ENCODE results near the gene SMIM43. TPM values are rescaled to one million over a fixed set of nuclear protein-coding genes. Genes with fewer than 3 reads are reported as not detected.

SMIM43 gene
- total and polyA plus RNA-seq, 12 donors, result 0.09 to 1.3 (median 0.15) TPM; not detected in 9

- DNase-seq, result no peak
- Histone ChIP-seq H3K27ac (no peak overlapping the region), H3K9me3 (no peaks in the 10 kb centered on the region), H3K4me1 (peaks cover 0 to 3% (median 0%) of the 10 kb centered on the region in 9 donors), H3K27me3 (no peaks in the 10 kb centered on the region), H3K4me3 (no peak overlapping the region), H3K36me3 (no peaks in the 10 kb centered on the region)
- TF ChIP-seq CTCF (IDR thresholded peaks at IDR 0.05), result no peak
- no peak for ATAC-seq
- intact Hi-C loops (cut with DNase I), result loop anchor here in 1 of 10 donors (5.0 to 10.0 kb wide), 2 partner anchors 34 to 237 kb away; no protein-coding TSS in a partner anchor
- 53% methylated on average over 1 of the region's 1 CpG for WGBS, 2 donors
These were observed 43.3 kb downstream of the SMIM43 start for GRCh38 chr4:121721700-121722099.

GRCh38 chr4:121720109-121720508 is 44.9 kb downstream of the SMIM43 start:
- Histone ChIP-seq H3K9me3 (no peaks in the 10 kb centered on the region), H3K4me3 (no peak overlapping the region), H3K27ac (no peak overlapping the region), H3K36me3 (no peaks in the 10 kb centered on the region), H3K4me1 (no peaks in the 10 kb centered on the region), H3K27me3 (no peaks in the 10 kb centered on the region)
- intact Hi-C loops (cut with DNase I), result loop anchor here in 1 of 10 donors (5.0 to 10.0 kb wide), 2 partner anchors 33 to 235 kb away; no protein-coding TSS in a partner anchor
- no peak for DNase-seq
- 68 to 71% methylated on average over 1 of the region's 1 CpG for WGBS, 2 donors
- no peak for ATAC-seq
- TF ChIP-seq CTCF (IDR thresholded peaks at IDR 0.05), result no peak

- TF ChIP-seq CTCF (IDR thresholded peaks at IDR 0.05), result no peak
- intact Hi-C loops (cut with DNase I), result no loop called here
- H3K27me3 ChIP-seq, result no peaks in the 10 kb centered on the region
- no peaks in the 10 kb centered on the region for H3K36me3 ChIP-seq
- DNase-seq (no peak), ATAC-seq (peak; percentile 34 to 87 (median 69))
- H3K4me3 ChIP-seq, result no peak overlapping the region
- WGBS, 2 donors, result 56 to 57% methylated on average over 4 of the region's 4 CpGs
- no peaks in the 10 kb centered on the region for H3K9me3 ChIP-seq
- H3K4me1 ChIP-seq, result peaks cover 0 to 4% (median 0%) of the 10 kb centered on the region in 9 donors
- peak overlapping the region in 2 of 10 donors; percentile 5 to 39 for H3K27ac ChIP-seq
These were observed 47.2 kb downstream of the SMIM43 start for GRCh38 chr4:121717680-121718237.

- Histone ChIP-seq H3K4me3 (no peak overlapping the region), H3K27me3 (peaks cover 0 to 10% (median 0%) of the 10 kb centered on the region in 7 donors), H3K9me3 (no peaks in the 10 kb centered on the region), H3K4me1 (peaks cover 0 to 18% (median 11%) of the 10 kb centered on the region in 9 donors), H3K27ac (no peak overlapping the region), H3K36me3 (no peaks in the 10 kb centered on the region)
- DNase-seq (no peak), ATAC-seq (no peak)
- TF ChIP-seq CTCF (IDR thresholded peaks at IDR 0.05), result no peak
- intact Hi-C loops (cut with DNase I), result no loop called here
- 67 to 72% methylated on average over 4 of the region's 4 CpGs for WGBS, 2 donors
These were observed 50.4 kb downstream of the SMIM43 start for GRCh38 chr4:121714548-121714947.
